DMS153 treated with DMSO at 0.1 percent for 48 hours (cell line): ENCODE results near the gene GOLGA6B.
"Not testable (repeated sequence)": the region's sequence is repeated elsewhere in the genome, so short reads cannot be mapped to it uniquely, and the experiment has no call there.

Experiments used
- DNase-seq: peaks from one replicate; lab custom pipeline; 2025; ENCODE audit not compliant: unreplicated experiment; lab: John Stamatoyannopoulos, UW

The GOLGA6B gene

GRCh38 chr15:72654397-72654796 lies at the start of gene GOLGA6B:
Gene GOLGA6B (plus strand): TSS chr15:72654697. CDS start chr15:72654738, 41 bp downstream.
- DNase-seq: not testable (repeated sequence)

GRCh38 chr15:72604794-72605193 lies 49.7 kb upstream of the GOLGA6B start:
- no peak for DNase-seq

- DNase-seq: not testable (repeated sequence)
These were observed 46.4 kb upstream of the GOLGA6B start for GRCh38 chr15:72608084-72608483.

- DNase-seq: no peak
These were observed 44.6 kb upstream of the GOLGA6B start for GRCh38 chr15:72609862-72610261.

GRCh38 chr15:72612324-72612723 lies 42.2 kb upstream of the GOLGA6B start:
- not testable (repeated sequence) for DNase-seq

GRCh38 chr15:72614810-72615532 lies 39.5 kb upstream of the GOLGA6B start:
- no peak for DNase-seq

- DNase-seq: peak; percentile 9
These were observed 38.8 kb upstream of the GOLGA6B start for GRCh38 chr15:72615533-72616233.

GRCh38 chr15:72616491-72617210 lies 37.8 kb upstream of the GOLGA6B start:
- no peak for DNase-seq

GRCh38 chr15:72623854-72624253 lies 30.6 kb upstream of the GOLGA6B start:
- not testable (repeated sequence) for DNase-seq

GRCh38 chr15:72626153-72626552 lies 28.3 kb upstream of the GOLGA6B start:
- not testable (repeated sequence) for DNase-seq

- DNase-seq: not testable (repeated sequence)
These were observed 26.0 kb upstream of the GOLGA6B start for GRCh38 chr15:72628249-72629067.

GRCh38 chr15:72629068-72629570 lies 25.4 kb upstream of the GOLGA6B start:
- not testable (repeated sequence) for DNase-seq

- DNase-seq: not testable (repeated sequence)
These were observed 17.8 kb upstream of the GOLGA6B start for GRCh38 chr15:72636519-72637282.

GRCh38 chr15:72639759-72640483 lies 14.6 kb upstream of the GOLGA6B start:
- DNase-seq: not testable (repeated sequence)

GRCh38 chr15:72642271-72642670 lies 12.2 kb upstream of the GOLGA6B start:
- DNase-seq: not testable (repeated sequence)

GRCh38 chr15:72648631-72649253 lies 5.8 kb upstream of the GOLGA6B start:
- not testable (repeated sequence) for DNase-seq

- DNase-seq: not testable (repeated sequence)
These were observed 1.5 kb downstream of the GOLGA6B start for GRCh38 chr15:72656014-72656413.

- DNase-seq: not testable (repeated sequence)
These were observed 6.6 kb downstream of the GOLGA6B start for GRCh38 chr15:72661081-72661480.

GRCh38 chr15:72663931-72664330 lies 9.4 kb downstream of the GOLGA6B start:
- not testable (repeated sequence) for DNase-seq
